HCT116 (cell line): ENCODE results near the gene SRGAP2B. TPM values are rescaled to one million over a fixed set of nuclear protein-coding genes. Genes with fewer than 3 reads are reported as not detected.
"Not testable (repeated sequence)": the region's sequence is repeated elsewhere in the genome, so short reads cannot be mapped to it uniquely, and the experiment has no call there.

ENCODE experiments used
- ATAC-seq: fragments of 200-7000 bp; cut with Tn5 transposase; 2 replicates; pipeline ENCODE4 v1.9.1; 2020; ENCODE audit warnings: mild to moderate bottlenecking, moderate library complexity
- BruUV-seq: library from RNA; stranded (reverse); fragments of 400-500 nt; replicated peaks from 2 replicates; lab custom pipeline; 2021; lab: Mats Ljungman, UMichigan
- CTCF ChIA-PET: fragments of 300-600 bp; sonication (Branson Sonifier 250); formaldehyde crosslinking; loops from one replicate; lab custom pipeline; 2021; ENCODE audit warnings: antibody characterized with exemption; lab: Charles Lee
- POLR2A ChIA-PET: fragments of 300-600, 350-600 bp; sonication (Branson Sonifier 250); formaldehyde crosslinking; loops from one replicate; lab custom pipeline; 2021; ENCODE audit warnings: antibody characterized with exemption; lab: Charles Lee
- RAD21 ChIA-PET, 2 experiments: fragments of 300-600 bp; sonication (Branson Sonifier 250); formaldehyde crosslinking; loops; one replicate each; lab custom pipeline; 2023; ENCODE audit warnings: low total read pairs in 2 of 2; ENCODE audit not compliant: uncharacterized antibody in 2 of 2, unreplicated experiment in 2 of 2, low non-redundant PET in 1 of 2; lab: Charles Lee
- DNase-seq: peaks from one replicate; pipeline ENCODE4 v3.0.0-alpha.2; 2010; ENCODE audit warnings: low read depth, low spot score
- H2AFZ ChIP-seq: fragments of 200-600 bp; shearing (Covaris generic), sonication (generic); 2 replicates; pipeline ENCODE4 v1.6.1; 2017; ENCODE audit warnings: low read depth, mixed run types, mixed read lengths, antibody characterized with exemption, low read length; ENCODE audit not compliant: poor library complexity, severe bottlenecking
- H3K27ac ChIP-seq: 2 replicates; pipeline ENCODE4 v1.5.1; 2012; ENCODE audit warnings: low read depth, low read length
- H3K27me3 ChIP-seq: fragments of 200-600 bp; sonication (generic); 2 replicates; pipeline ENCODE4 v1.6.1; 2016; ENCODE audit warnings: mixed run types, low read length, mixed read lengths; ENCODE audit not compliant: insufficient read depth
- H3K36me3 ChIP-seq, 2 experiments: fragments of 200-500 bp in 1 of 2; fragments of 200-600 bp in 1 of 2; sonication (Bioruptor generic) in 1 of 2; sonication (generic) in 1 of 2; 2 replicates each; pipeline versions ENCODE4 v1.5.1 to v1.6.1; 2014 to 2016; ENCODE audit warnings: low read length in 2 of 2, inconsistent platforms in 1 of 2, mixed read lengths in 1 of 2, mixed run types in 1 of 2; ENCODE audit not compliant: insufficient read depth in 2 of 2, control insufficient read depth in 1 of 2
- H3K4me1 ChIP-seq, 2 experiments: fragments of 200-600 bp in 1 of 2; sonication (generic) in 1 of 2; 2 replicates each; pipeline versions ENCODE4 v1.5.1 to v1.6.1; 2012 to 2017; ENCODE audit warnings: low read length in 2 of 2, inconsistent platforms in 1 of 2, mild to moderate bottlenecking in 1 of 2, mixed read lengths in 1 of 2, mixed run types in 1 of 2, moderate library complexity in 1 of 2; ENCODE audit not compliant: insufficient read depth in 2 of 2, control insufficient read depth in 1 of 2
- H3K4me2 ChIP-seq: fragments of 200-600 bp; sonication (generic); 2 replicates; pipeline ENCODE4 v1.6.1; 2017; ENCODE audit warnings: mixed run types, low read length, mixed read lengths
- H3K4me3 ChIP-seq, 2 experiments: fragments of 200-600 bp in 1 of 2; sonication (generic) in 1 of 2; replicated peaks in 1 of 2; 2 replicates each; pipeline ENCODE4 v1.5.1; 2011 to 2016; ENCODE audit warnings: low read length in 2 of 2, control low read depth in 1 of 2, low read depth in 1 of 2, mild to moderate bottlenecking in 1 of 2, mixed read lengths in 1 of 2, mixed run types in 1 of 2
- H3K79me2 ChIP-seq: fragments of 200-600 bp; sonication (generic); 2 replicates; pipeline ENCODE4 v1.6.1; 2017; ENCODE audit warnings: mild to moderate bottlenecking, mixed run types, low read length, moderate library complexity, mixed read lengths; ENCODE audit not compliant: insufficient read depth
- H3K9ac ChIP-seq: fragments of 200-600 bp; sonication (generic); 2 replicates; pipeline ENCODE4 v1.6.1; 2016; ENCODE audit warnings: low read length, mixed read lengths
- H3K9me2 ChIP-seq: fragments of 200-600 bp; sonication (generic), shearing (Covaris generic); 2 replicates; pipeline ENCODE4 v1.6.1; 2017; ENCODE audit warnings: mixed run types, mild to moderate bottlenecking, moderate library complexity; ENCODE audit not compliant: insufficient read depth
- H3K9me3 ChIP-seq, 2 experiments: fragments of 200-500 bp in 1 of 2; fragments of 200-600 bp in 1 of 2; sonication (Bioruptor generic) in 1 of 2; sonication (generic) in 1 of 2; 2 replicates each; pipeline ENCODE4 v1.6.1; 2014 to 2017; ENCODE audit warnings: low read length in 2 of 2, mixed read lengths in 2 of 2, inconsistent platforms in 1 of 2, low read depth in 1 of 2, mild to moderate bottlenecking in 1 of 2, mixed run types in 1 of 2, moderate library complexity in 1 of 2; ENCODE audit not compliant: control insufficient read depth in 1 of 2, insufficient read depth in 1 of 2
- H4K20me1 ChIP-seq: fragments of 200-600 bp; sonication (generic), shearing (Covaris generic); 2 replicates; pipeline ENCODE4 v1.6.1; 2017; ENCODE audit warnings: mixed run types, mild to moderate bottlenecking, moderate library complexity; ENCODE audit not compliant: insufficient read depth
- intact Hi-C: fragments of 100-400 bp; cut with micrococcal nuclease; formaldehyde crosslinking; loops from 2 replicates; pipeline ENCODE4 v1.10.0; 2022
- total RNA-seq: library from RNA; stranded (reverse); gene quantifications from one replicate; pipeline ENCODE4 v1.2.1, GENCODE V29; 2021; ENCODE audit not compliant: unreplicated experiment

Gene SRGAP2B
- total RNA-seq, 1 experiment from 2014 or later = 31.2 TPM

DNA sequence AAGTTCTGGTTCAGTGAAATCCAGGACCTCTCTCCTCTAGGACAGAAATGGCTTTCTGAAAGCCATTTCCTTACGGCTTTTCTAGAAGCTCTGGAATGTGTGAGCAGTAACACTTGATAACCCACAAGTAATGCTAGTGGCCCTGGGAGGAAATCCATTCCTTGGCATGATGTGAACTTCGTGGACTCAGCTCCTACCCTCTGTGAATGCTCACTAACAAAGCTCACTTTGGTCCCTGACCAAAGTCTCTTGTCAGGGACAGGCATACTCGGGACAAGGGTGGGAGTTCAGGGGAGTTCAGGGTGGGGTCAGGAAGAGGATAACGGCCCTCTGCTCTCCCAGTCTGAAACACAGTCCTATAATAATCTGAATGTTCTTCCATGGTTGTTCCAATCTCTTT lies 172.3 kb downstream of the SRGAP2B start:
- H3K79me2 ChIP-seq, intact Hi-C loops, H3K9me2 ChIP-seq, H3K4me1 ChIP-seq, H3K9me3 ChIP-seq, H3K4me3 ChIP-seq, H3K9ac ChIP-seq, ATAC-seq, BruUV-seq, H3K27me3 ChIP-seq, RAD21 ChIA-PET, H3K36me3 ChIP-seq, DNase-seq, H3K4me2 ChIP-seq, H4K20me1 ChIP-seq, H2AFZ ChIP-seq, POLR2A ChIA-PET, H3K27ac ChIP-seq, CTCF ChIA-PET: not testable (repeated sequence)

DNA sequence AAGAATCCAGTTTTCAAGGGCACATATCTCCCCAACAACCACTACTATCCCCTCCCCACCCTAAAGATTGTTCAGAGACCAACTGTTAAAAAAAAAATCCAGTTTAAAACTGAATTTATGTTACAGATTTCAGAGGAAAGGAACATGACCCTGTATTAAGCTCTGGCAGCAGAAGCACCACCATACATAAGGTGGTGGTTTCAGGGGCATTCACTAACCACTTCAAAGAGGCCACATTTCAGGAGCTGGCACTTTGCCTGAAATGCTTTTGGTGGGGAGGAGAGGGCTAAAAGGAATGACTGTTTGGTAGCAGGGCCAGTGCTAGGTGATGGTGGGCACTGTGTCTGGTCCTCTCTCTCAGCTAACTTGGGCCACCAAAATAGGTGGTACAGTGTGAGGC lies 176.0 kb downstream of the SRGAP2B start:
- H3K4me1 ChIP-seq, H4K20me1 ChIP-seq, H3K36me3 ChIP-seq, BruUV-seq, RAD21 ChIA-PET, H3K4me3 ChIP-seq, H3K79me2 ChIP-seq, H3K9ac ChIP-seq, H3K27me3 ChIP-seq, H3K4me2 ChIP-seq, DNase-seq, intact Hi-C loops, CTCF ChIA-PET, H3K9me3 ChIP-seq, H3K27ac ChIP-seq, H2AFZ ChIP-seq, POLR2A ChIA-PET, H3K9me2 ChIP-seq: not testable (repeated sequence)
- 0 out of 2 replicates have a peak, but pooled peaks have one; percentile 35 for ATAC-seq

DNA sequence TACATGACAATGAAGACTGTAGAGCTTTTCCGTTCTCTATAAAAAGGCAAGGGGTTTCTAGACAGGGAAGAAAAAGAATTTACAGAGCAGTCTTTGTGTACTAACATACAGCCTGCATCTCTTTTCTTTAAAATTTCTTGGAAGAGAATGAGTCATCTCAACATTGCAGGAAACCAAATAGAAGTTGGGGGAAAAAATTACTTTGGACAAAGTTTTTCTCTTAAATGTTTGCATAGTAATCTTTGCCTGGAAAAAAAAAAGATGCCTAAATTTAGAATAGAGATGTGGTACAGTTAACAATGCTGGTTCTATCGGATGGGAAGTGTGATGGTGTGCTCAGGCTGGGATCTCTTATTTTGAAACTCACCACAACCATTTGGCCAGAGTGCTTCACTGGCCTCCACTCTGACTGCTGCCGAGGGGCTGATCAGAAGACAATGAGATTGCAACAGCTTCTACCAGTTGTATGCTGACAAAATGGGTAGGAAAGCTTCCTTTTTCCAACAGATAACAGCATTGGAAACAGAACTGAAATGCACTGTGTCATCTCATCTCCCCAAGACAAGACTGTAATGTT lies 177.0 kb downstream of the SRGAP2B start:
- BruUV-seq, H3K27me3 ChIP-seq, H3K4me3 ChIP-seq, POLR2A ChIA-PET, H3K36me3 ChIP-seq, H3K4me2 ChIP-seq, RAD21 ChIA-PET, H2AFZ ChIP-seq, H3K79me2 ChIP-seq, H3K27ac ChIP-seq, H3K9me3 ChIP-seq, DNase-seq, CTCF ChIA-PET, ATAC-seq, H3K9ac ChIP-seq, H3K9me2 ChIP-seq, intact Hi-C loops, H3K4me1 ChIP-seq, H4K20me1 ChIP-seq: not testable (repeated sequence)

DNA sequence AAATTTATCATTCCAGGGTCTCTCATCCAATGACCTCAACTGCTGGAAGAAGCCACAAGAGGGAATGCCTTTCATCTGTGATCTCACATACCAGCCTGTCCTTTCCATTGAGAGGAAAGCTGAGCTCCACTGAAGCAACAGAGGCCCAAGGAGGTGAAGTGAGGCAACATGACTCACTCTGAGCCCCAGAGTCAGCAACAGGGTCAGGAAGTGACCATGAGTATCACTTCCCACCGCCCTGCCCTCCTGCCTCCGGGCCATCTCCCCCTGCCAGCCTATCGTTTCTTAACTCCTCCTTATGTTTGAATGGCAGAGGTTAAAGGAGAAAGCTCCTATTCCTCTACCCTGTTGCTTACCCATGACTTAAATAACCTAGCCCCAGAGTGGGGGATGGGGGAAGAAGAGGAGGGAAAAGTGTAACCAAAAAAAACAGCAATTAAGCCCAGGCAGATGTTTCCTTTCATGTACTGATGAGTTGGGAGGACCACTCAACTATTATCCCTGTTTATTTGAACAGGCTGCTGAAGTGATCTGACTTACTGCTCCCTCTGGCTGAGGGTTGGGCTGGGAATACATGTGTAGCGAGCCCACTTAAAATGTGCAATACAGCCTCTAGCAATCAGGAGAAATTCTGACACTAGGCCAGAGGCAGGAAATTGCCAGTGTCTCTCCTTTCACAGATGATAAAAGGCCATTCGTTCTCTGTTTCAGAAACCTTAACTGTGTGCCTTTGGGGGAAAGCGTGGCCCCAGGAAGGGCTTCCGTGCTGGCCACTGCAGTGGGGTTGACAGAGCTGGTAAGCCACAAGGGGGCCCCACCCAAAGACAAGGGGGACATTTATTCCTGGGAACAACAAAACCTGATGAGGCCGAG lies 177.7 kb downstream of the SRGAP2B start:
- intact Hi-C loops, CTCF ChIA-PET, DNase-seq, H3K4me2 ChIP-seq, H3K9me3 ChIP-seq, BruUV-seq, H4K20me1 ChIP-seq, H3K36me3 ChIP-seq, H3K4me1 ChIP-seq, POLR2A ChIA-PET, H3K27me3 ChIP-seq, H2AFZ ChIP-seq, H3K9me2 ChIP-seq, H3K4me3 ChIP-seq, H3K27ac ChIP-seq, H3K9ac ChIP-seq, H3K79me2 ChIP-seq, RAD21 ChIA-PET: not testable (repeated sequence)
- peak; percentile 57 for ATAC-seq
